A172 (cell line): ENCODE results near the gene CDHR2. TPM values are rescaled to one million over a fixed set of nuclear protein-coding genes. Genes with fewer than 3 reads are reported as not detected.

Experiments
- DNase-seq: peaks from one replicate; pipeline ENCODE4 v3.0.0-alpha.2; 2015; ENCODE audit warnings: low spot score
- total RNA-seq: library from RNA; depleted of rRNA; stranded (reverse); fragments of >200 nt; shearing (Covaris generic); gene quantifications from 2 replicates; pipeline ENCODE4 v1.2.3, GENCODE V29; 2014

The CDHR2 gene
- total RNA-seq, 1 experiment from 2014 or later = not detected

- DNase-seq = no peak
Observed at GRCh38 chr5:176529116-176529740, 19.9 kb upstream of the CDHR2 start.

GRCh38 chr5:176529741-176530141 is 19.4 kb upstream of the CDHR2 start:
- no peak for DNase-seq

DNA sequence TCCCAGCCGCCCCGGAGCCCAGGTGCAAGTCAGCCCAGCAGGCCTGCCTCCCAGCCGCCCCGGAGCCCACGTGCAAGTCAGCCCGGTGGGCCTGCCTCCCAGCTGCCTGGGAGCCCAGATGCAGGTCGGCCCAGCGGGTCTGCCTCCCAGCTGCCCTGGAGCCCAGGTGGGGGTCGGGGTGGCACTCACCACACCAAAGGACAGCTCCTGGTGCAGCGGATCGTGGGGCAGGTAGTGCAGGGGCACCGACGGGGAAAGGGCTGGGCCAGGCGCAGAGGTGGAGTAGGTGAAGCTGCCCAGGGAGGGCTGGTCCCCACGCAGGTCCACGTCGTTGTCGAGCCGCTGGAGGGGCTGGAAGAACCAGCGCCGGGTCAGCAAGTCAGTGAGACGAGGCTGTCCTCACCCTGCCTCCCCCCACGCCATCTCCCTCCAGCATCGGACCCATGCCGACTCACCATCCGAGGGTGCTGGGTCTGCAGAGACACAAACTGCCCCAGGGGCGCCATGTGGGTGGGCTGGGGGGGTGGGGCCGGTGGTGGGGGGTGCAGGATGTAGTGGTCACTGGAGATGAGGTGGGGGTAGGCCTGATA is 18.7 kb upstream of the CDHR2 start:
- DNase-seq = no peak

DNA sequence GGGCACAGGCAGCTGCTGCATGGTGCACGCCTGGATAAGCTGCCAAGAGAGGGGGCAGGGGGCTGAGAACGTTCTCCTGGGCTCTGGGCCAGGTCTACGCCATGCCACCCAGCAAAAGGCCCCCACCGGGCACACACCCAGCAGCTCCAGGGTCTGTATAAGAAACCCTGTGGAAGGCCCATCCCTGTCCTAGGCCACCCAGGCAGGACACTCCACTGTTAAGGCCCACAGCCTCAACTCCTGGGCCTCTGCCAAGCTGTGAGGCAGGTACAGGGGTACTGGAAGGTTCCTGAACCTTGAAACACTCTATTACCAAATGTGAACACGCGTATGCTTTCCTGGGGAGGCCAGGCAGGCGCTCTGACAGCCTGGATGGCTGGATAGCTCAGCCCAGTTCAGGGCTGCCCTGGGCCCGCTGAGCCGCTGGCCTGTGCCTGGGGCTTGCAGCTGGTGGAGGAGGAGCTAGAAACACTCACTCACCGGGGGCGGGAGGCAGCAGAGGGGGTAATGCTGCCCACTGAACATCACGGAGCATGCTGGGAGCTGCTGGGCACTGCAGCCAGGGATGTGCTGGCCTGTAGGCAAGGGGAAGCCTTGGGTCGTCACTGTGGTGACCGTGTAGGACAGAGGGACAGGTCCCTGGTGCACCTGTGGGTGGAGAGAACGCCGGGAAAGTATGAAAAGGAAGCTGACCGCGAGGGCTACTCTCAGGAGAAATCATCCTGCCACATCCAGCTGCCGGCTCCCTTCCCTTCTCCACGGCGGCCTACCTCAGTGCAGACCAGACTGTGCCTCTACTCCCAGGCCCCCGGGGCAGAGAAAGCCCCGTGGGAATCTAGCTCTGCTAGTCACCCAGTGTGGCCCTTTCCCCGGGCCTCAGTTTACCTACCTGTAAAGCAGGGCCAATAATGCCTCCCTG is 17.9 kb upstream of the CDHR2 start:
- DNase-seq = peak; percentile 21

- no peak for DNase-seq
Observed at GRCh38 chr5:176531902-176532493, 17.1 kb upstream of the CDHR2 start.

DNA sequence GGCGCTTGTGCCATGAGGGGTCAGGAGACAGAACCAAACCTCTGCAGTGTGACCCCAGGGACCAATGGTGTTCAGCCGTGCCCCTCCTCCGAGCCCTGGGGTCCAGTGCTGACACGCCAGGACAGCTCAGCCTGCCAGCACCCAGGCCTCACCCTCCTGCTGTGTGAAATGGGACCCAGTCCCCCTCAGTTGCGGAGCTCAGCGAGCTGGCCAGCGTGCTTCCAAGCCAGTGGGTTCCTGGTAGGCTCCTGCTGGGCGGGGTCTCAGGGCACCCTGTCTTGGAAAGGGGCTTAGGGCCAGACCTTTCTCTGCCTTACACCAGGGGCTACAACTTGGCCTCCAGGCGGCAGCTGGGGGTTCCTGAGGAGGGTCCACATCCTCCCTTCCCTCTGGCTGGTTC is 16.3 kb upstream of the CDHR2 start:
- DNase-seq = no peak

GRCh38 chr5:176533390-176533789 is 15.8 kb upstream of the CDHR2 start:
- DNase-seq = no peak

DNA sequence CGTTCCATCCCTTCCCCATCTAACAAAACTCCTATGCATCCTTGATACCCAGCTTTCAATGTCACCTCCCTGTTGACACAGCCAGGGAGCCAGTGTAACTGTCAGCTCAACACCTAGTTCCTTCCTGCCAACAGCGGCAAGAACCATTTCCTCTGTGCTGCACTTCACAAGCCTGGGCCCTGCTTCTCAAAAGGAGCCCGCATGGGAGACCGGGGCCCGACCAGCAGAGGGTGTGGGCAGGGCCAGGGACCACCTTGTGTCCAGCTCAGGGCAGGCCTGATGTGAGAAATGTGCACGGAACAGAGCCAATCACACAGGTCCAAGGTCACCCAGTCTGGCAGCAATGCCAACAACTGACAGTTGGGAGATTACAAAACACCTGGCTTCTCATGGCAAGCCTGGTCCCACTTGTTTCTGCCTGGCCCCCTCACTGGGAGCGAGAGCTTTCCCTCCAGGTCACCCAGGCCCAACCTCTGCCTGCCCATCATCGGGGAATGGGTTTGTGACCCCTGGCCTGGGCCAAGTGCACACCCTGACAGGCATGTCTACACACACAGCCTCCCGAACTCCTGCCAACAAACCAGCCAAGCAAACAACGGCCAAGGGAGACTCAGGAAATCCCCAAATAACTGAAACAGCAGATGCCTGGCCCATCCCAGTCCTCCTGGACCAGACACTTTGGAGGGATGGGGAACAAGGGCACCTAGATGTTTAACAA is 15.1 kb upstream of the CDHR2 start:
- DNase-seq = no peak

DNA sequence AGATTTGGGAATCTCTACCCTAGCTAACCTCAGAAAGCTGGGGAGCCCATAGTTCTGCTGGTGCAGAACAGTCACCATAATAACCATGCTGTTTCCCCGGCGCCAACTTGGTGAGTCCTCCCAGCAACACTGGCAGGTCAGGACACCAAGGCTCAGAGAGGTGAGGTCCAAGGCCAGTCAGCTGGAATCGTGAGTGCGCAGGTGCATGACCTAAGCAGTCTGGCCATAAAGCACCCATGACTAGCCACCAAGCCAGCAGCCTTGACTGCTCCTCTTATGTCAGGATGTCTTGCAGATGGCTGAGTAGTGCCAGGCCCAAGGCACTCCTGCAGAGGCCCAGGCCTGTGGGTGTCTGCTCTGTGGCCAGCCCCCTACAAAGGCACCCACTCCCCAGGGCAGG is 14.5 kb upstream of the CDHR2 start:
- DNase-seq = no peak

- DNase-seq = peak; percentile 39
Observed at GRCh38 chr5:176535101-176535663, 14.0 kb upstream of the CDHR2 start.

- DNase-seq = no peak
Observed at GRCh38 chr5:176535664-176536131, 13.4 kb upstream of the CDHR2 start.

DNA sequence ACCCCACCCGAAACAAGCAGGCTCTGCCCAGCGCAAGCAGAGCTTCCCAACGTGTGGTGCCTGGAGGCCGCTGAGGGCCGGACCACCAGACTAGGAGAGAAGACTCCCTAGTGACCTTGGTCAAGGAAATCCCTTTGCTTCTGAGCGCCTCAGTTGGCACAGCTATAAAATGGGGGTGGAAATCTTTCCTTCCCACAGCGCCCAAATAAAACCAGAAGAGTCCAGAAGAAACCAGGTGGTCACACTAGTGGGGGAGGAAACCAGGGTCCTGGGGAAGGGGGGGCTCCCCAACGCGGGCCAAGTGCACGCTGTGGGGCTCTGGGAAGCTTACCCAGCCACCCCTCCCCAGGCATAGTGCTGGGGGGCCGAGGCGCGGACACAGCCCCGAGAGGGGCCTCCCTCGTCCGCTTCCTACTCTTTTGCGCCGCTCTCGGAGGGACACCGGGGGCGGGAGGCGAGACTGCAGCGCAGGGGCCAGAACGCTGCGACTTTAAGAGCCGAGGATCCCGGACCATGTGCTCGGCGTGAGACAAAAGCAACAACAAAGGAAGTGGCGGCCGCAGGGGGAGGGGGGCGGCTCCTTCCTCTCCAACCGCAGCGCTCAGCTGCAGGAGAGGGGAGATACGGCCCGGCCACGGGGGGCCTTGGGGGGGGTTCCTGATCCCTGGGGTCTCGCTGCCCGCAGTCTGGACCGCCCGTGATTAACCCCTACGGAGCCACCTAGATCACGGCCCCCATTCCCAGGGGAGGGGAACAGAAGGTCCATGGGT is 12.8 kb upstream of the CDHR2 start:
- peak; percentile 73 for DNase-seq

DNA sequence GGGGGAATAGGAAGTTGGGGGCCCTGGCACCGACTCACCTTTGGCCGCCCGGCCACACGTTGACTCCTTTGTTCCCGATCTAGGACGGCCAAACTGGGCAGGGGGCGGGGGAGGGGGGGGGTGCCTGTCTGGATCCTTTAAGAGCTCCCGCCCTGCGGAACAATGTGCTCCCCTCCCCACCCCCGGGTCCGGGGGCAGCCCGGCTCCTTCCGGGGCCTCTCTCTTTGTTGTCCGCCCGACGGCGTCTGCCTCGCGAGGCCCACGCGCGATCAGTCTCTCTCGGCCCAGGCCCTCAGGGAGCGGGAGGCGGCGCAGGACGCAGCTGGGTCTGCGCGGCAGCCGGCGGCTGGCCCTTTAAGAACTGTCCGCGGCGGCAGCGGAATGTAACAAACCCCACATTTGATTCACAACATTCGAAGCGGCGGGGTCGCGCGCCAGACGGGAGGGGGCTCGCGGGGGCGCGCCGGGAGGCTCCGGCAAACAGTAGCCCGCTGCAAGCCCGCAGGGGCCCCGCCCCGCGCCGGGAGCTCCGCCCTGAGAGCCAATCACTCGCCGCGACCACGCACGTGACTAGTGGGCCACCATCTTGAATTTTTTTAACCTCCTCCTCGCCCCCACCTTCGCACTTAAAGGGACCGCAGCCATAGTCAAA is 12.1 kb upstream of the CDHR2 start, which contains the start of gene RNF44:
RNF44 (minus strand) TSS at position 501 of the 652 bp plus-strand sequence. CDS start 4,930 bp downstream, outside the sequence.
- DNase-seq = peak; percentile 98

DNA sequence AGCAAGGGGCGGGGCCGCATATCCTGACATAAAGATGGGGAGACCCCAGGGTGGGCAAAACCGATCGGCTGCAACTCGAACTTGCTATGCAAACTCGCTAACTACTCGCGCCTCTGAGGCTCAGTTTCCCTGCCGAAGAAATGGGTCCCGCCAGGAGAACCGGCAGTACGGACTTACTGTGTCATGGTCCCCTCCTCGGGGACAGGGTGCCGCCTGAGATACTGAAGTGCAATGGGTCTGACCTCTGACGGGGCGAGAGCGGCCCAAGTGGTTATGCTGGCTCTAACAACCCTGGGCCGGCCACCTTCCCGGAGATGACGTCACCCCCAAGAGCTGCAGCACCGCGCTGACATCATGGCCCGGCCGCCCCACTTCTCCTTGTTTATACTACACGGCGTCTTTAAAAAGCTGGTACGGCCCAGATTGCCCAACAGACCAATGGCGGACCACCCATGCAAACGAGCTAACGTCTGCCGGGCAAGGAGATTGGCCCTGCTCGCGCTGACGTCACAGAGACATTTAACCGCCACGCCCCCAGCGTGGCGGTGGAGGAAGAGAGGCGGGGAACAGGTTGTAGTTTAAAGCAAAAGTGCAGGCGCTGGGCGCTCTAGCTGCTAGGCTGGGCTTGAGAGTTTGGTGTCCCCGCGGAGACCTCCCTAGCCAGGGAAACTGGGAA is 11.4 kb upstream of the CDHR2 start:
- DNase-seq = peak; percentile 99

- DNase-seq = no peak
Observed at GRCh38 chr5:176538230-176538988, 10.7 kb upstream of the CDHR2 start.

- no peak for DNase-seq
Observed at GRCh38 chr5:176538989-176539384, 10.2 kb upstream of the CDHR2 start.

DNA sequence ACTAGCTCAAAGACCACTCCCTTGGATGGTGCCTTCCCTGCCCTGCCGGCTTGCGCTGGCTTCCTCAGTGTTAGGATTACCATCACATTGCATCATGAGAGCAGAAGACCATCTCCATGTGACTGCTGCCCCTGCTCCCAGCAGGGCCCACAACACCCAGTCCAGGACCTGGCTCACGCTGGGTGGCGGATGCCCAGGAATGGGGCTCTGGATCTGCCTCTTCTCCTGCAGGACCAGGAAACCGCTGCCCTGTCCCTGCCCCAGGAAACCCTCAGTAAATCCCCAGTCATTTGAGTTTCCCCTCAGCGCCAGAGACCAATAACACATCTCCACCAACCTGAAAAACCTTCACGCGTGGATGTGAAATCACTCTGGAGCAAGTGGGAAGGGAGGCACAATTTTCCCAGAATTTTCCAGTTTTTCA is 8.7 kb upstream of the CDHR2 start:
- no peak for DNase-seq

DNA sequence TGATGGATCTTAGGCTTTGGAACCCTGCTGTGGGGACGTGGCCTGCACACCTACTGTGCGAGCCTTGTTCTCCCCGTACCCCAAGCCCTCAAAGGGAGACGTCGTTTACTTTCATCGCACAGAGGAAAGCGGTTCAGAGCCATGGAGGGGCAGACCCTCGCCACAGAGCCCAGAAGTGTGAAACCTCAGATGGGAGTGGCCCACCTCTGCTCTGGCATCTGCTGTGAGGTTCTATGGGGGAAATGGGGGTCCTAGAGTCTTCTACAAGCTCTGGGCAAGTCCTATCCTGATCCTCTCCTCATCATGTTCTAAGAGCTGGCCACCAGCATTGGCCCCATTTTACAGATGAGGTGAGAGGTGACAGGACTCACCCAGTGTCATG is 8.2 kb upstream of the CDHR2 start:
- no peak for DNase-seq
